Peyer's patch (tissue), 4 donors: ENCODE results near the gene ACYP1. TPM values are rescaled to one million over a fixed set of nuclear protein-coding genes. Genes with fewer than 3 reads are reported as not detected.

ENCODE experiments used
- DNase-seq, 3 donors: peaks; one replicate each; pipeline ENCODE4 v3.0.0-alpha.2; 2017 to 2019
- H3K27ac ChIP-seq, 4 donors: fragments of 200-600 bp; sonication (generic); one replicate each; pipeline ENCODE4 v1.5.1; 2016 to 2019
- H3K27me3 ChIP-seq, 2 donors: fragments of 200-600 bp; sonication (generic); one replicate each; pipeline ENCODE4 v1.5.1; 2019
- H3K36me3 ChIP-seq, 3 donors: fragments of 200-600 bp; sonication (generic); one replicate each; pipeline ENCODE4 v1.5.1; 2016 to 2019
- H3K4me1 ChIP-seq, 4 donors: fragments of 200-600 bp; sonication (generic); one replicate each; pipeline ENCODE4 v1.5.1; 2016 to 2019
- H3K4me3 ChIP-seq, 4 donors: fragments of 200-600 bp; sonication (generic); 1 replicate in 3 of 4; 2 replicates in 1 of 4; pipeline ENCODE4 v1.5.1; 2016 to 2019; ENCODE audit warnings: mild to moderate bottlenecking in 1 of 4
- H3K9me3 ChIP-seq, 4 donors: fragments of 200-600 bp; sonication (generic); one replicate each; pipeline ENCODE4 v1.5.1; 2016 to 2019; ENCODE audit warnings: mild to moderate bottlenecking in 1 of 4
- POLR2A ChIP-seq, 2 donors: fragments of 450-650 bp; IDR thresholded peaks; one replicate each; pipeline ENCODE4 v1.5.1; 2017; ENCODE audit warnings: antibody characterized with exemption in 2 of 2, mild to moderate bottlenecking in 2 of 2, moderate library complexity in 2 of 2
- total RNA-seq, 4 donors: library from RNA; depleted of rRNA; stranded (reverse); fragments of >200 nt; gene quantifications; one replicate each; pipeline ENCODE4 v1.1.0, GENCODE V29; 2016
- TF ChIP-seq, protein P1 (sequence below), 6 experiments: fragments of 450-650 bp in 4 of 6; fragments of 200-600 bp in 2 of 6; sonication (generic) in 1 of 6; IDR thresholded peaks; one replicate each; pipeline ENCODE4 v1.5.1; 2017 to 2019; ENCODE audit warnings: antibody characterized with exemption in 6 of 6, mild to moderate bottlenecking in 3 of 6, moderate library complexity in 1 of 6

Gene ACYP1
- total RNA-seq: 10 to 100 TPM; 15.7 to 36.4 (median 25.0) TPM

DNA sequence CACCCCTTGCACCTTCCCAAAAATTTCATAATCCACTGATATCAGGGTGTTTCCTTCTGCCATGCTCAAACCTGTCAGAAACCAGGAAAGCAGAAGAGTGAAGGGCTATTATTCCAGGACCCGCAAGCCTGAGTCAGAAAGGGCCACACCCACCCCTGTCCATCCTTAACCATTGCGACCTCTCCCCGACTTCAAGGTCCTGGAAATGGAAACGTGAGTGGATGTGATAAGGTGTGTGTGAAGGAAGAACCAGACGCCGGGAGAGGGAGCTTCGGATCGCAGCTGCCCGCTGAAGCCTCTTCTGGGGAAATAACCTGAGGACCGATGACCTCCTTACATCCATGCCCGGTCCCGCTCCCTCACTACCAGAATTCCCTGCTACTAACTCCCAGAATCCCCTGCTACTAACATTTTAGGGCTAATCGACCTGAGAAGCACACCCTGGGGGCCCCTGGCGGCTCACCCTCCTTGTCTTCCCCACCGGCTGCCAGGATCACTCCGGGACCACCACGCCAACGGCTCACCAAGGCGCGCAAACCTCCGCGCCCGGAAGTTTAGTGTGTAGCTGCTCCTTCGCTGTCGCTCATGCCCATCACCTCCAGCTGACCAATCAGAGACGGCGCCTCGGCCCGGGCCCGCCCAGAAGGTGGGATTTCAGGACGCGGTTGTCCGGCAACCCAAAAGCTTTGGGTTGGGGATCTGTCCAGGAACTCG, at the start of gene ACYP1:
Gene ACYP1 (minus strand): TSS at position 534 of the 714 bp plus-strand sequence. CDS start 471 bp downstream, at position 63.
- peak; percentile 90 to 97 (median 96) for DNase-seq
- H3K4me1 ChIP-seq: peaks cover 0 to 19% (median 2%) of the 10 kb centered on the region in 4 donors
- peak in 1 of 2 donors; percentile 44 for TF ChIP-seq POLR2A (IDR thresholded peaks at IDR 0.05)
- TF ChIP-seq, protein P1, sequence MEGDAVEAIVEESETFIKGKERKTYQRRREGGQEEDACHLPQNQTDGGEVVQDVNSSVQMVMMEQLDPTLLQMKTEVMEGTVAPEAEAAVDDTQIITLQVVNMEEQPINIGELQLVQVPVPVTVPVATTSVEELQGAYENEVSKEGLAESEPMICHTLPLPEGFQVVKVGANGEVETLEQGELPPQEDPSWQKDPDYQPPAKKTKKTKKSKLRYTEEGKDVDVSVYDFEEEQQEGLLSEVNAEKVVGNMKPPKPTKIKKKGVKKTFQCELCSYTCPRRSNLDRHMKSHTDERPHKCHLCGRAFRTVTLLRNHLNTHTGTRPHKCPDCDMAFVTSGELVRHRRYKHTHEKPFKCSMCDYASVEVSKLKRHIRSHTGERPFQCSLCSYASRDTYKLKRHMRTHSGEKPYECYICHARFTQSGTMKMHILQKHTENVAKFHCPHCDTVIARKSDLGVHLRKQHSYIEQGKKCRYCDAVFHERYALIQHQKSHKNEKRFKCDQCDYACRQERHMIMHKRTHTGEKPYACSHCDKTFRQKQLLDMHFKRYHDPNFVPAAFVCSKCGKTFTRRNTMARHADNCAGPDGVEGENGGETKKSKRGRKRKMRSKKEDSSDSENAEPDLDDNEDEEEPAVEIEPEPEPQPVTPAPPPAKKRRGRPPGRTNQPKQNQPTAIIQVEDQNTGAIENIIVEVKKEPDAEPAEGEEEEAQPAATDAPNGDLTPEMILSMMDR (IDR thresholded peaks at IDR 0.05): no peak
- no peaks in the 10 kb centered on the region for H3K9me3 ChIP-seq
- H3K36me3 ChIP-seq: peaks cover 0 to 6% (median 0%) of the 10 kb centered on the region in 3 donors
- H3K4me3 ChIP-seq: peak within 1 kb of the TSS; percentile 79 to 90 (median 88)
- H3K27ac ChIP-seq: peak within 1 kb of the TSS; percentile 81 to 87 (median 82)
- no peaks in the 10 kb centered on the region for H3K27me3 ChIP-seq

DNA sequence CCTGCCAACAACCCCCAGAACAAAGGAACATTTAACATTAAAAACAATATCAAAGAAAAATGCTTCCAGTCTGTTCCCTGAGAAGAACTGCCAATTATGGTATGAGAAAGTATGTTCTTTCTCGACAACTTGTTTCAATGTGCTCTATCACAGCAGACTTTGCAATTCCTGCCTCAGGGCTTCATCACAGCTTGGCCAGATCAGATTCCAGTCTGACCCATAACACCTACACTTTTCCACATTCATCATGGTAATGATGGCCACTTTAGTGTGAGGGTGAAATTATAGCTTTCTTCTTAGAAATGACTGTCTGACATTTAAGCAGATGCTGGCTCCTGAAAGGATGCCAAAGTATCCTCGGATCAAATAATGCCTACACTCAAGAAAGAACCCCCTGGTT, 46.1 kb upstream of the ACYP1 start:
- Histone ChIP-seq H3K9me3 (no peaks in the 10 kb centered on the region), H3K36me3 (peaks cover 0 to 97% (median 3%) of the 10 kb centered on the region in 3 donors), H3K4me1 (no peaks in the 10 kb centered on the region), H3K27ac (no peak overlapping the region), H3K27me3 (no peaks in the 10 kb centered on the region), H3K4me3 (no peak overlapping the region)
- TF ChIP-seq, protein P1 (IDR thresholded peaks at IDR 0.05): no peak
- TF ChIP-seq POLR2A (IDR thresholded peaks at IDR 0.05): no peak
- DNase-seq: no peak

DNA sequence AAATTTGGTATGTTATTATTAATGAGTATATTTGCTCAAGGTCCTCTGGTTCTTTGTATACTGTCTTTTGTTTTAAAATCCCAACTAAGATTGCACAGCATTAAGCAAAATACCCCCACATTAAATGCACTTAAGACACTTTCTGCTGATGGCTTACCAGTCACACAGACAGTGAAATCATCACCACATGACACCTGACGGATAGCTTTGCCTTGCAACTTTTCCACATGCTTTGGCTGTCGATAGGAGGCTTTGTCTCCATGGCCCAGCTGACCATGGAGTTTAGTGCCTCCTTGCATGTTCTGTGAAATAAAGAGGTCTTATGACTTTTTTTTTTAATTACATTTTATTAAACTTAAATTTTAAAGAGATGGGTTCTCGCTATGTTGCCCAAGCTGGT, 43.4 kb upstream of the ACYP1 start:
- no peak overlapping the region for H3K4me3 ChIP-seq
- H3K36me3 ChIP-seq: peaks cover 0 to 93% (median 0%) of the 10 kb centered on the region in 3 donors
- H3K4me1 ChIP-seq: no peaks in the 10 kb centered on the region
- TF ChIP-seq, protein P1 (IDR thresholded peaks at IDR 0.05): no peak
- TF ChIP-seq POLR2A (IDR thresholded peaks at IDR 0.05): no peak
- no peak overlapping the region for H3K27ac ChIP-seq
- no peaks in the 10 kb centered on the region for H3K9me3 ChIP-seq
- no peak for DNase-seq
- no peaks in the 10 kb centered on the region for H3K27me3 ChIP-seq

DNA sequence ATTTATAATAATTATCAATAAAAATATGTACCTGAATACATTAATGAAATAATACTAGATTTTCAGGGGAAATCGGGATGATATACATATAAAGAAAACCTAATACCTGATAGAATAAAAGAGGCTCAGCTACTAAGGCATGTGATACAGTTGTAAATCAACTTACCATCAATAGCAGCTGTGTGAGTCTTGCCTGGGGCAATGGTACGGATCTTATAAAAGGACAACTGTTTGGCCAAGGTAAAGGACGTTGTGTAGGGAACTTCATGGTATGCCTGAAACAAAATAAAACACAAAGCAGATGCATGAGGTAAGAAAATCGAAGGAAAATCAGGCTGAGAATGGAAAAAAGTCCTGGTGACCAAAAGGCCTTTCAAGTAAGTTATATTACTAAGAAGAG, 37.7 kb upstream of the ACYP1 start:
- peaks cover 0 to 85% (median 0%) of the 10 kb centered on the region in 3 donors for H3K36me3 ChIP-seq
- no peak for DNase-seq

DNA sequence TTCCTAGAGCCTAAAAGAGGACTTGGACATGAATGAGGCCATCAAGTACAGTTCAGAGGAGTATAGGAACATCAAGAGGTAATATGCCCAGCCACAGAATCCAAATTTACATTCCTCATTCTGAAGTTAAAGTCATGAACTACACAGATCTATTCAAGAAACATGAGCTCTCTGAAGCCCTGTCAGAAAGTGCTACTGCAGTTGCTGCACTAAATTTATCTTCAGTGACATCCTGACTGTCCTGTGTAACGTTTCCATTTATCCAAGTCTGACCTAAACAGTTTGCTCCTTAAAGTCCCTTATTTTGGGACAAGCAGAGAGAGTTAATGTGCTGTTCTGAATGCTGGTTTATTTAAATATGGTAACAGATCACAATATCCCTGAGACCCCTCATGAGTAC, 34.9 kb upstream of the ACYP1 start:
- H3K27me3 ChIP-seq: no peaks in the 10 kb centered on the region
- H3K27ac ChIP-seq: peak overlapping the region in 1 of 4 donors; percentile 5
- no peak overlapping the region for H3K4me3 ChIP-seq
- H3K36me3 ChIP-seq: peaks cover 0 to 86% (median 0%) of the 10 kb centered on the region in 3 donors
- DNase-seq: no peak
- no peaks in the 10 kb centered on the region for H3K9me3 ChIP-seq
- no peaks in the 10 kb centered on the region for H3K4me1 ChIP-seq
- TF ChIP-seq, protein P1 (IDR thresholded peaks at IDR 0.05): no peak
- TF ChIP-seq POLR2A (IDR thresholded peaks at IDR 0.05): no peak

More for the DNA sequence above, 37.7 kb upstream of the ACYP1 start:
- Histone ChIP-seq H3K9me3 (no peaks in the 10 kb centered on the region), H3K27ac (no peak overlapping the region), H3K4me3 (no peak overlapping the region), H3K4me1 (no peaks in the 10 kb centered on the region), H3K27me3 (no peaks in the 10 kb centered on the region)
- no peak for TF ChIP-seq POLR2A (IDR thresholded peaks at IDR 0.05)
- TF ChIP-seq, protein P1 (IDR thresholded peaks at IDR 0.05): no peak
